HG02870 (cell line): Measurements from ENCODE around the gene GRID1.

Experiments used
- ATAC-seq: cut with Tn5 transposase; IDR thresholded peaks from one replicate; pipeline ENCODE4 v1.9.1; 2021; ENCODE audit warnings: mild to moderate bottlenecking, moderate library complexity; ENCODE audit not compliant: unreplicated experiment

The GRID1 gene

DNA sequence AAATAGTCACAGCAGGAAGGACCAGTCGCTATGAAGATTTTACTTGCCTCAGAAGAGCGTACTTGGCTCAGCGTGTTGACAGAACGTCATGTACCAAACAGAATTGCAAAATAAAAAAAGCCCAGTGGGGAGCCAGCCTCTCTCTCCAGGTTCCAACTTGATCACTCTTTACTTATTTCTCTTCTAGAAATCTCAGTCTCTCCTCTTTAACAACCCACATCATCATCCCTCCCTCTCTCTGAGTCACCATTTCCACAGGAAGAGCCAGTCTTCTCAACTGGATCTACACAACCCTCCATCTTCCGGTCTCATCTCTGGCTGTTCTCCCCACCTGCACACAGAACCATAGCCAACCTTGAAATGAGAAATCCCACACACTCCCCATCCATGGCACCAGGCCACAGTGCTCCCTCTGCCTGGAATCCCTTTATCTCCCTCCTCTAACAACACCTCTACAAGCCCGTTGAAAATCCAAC is 718.3 kb downstream of the GRID1 start:
- ATAC-seq, result no peak

DNA sequence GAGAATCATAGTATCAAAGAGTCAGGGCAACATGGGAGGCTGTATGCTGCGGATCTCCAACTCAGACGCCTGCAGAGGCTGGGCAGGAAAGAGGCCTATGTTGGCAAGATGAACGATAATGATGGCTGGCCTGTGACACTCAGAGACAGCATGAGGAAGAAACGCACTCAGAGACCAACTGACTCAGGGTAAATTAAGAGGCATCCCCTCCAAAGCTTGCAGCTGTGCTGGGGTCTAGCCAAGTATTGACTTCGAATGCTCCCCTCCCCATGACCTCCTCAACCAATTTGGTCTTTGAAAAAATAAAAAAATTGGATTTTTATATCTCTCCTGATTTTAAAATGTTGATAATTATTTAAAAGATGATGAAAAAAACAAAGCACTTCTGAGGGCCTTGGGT is 718.9 kb downstream of the GRID1 start:
- ATAC-seq, result no peak

DNA sequence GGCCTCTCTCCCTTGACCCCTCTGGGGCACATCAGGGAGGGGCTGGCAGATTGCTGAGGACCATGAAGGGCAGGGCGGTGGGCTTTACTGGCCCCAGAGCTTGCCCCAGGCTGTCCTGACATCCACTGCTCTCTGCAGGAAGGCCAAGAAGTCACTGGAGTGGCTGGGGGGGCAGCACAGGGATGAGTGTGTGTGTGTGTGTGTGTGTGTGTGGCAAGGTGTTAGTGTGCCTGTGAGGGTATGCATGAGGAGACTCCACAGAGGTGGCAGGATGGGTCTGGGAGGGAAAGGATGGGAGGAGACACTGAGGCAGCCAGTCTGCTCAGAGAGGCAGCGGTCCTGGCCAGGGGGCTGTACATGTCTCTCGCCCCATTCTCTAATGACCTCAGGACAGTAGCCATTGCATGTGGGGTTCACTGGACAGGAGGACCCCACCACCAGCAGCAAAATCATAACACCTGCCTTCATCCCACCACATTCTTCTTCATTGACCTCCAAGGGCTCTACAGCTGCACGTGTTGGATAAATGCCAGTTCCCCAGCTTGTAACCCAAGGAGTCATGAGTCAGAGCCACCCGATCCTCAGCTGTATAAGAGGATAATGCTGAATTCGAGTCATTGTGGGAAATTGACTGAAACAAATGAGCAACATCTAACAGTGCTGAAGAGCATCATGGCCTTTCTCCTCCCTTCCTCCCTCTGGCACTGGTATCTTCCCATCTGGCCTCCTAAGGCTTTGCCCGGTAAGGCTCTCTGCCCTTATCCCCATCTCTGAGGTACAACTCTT is 720.5 kb downstream of the GRID1 start:
- no peak for ATAC-seq

DNA sequence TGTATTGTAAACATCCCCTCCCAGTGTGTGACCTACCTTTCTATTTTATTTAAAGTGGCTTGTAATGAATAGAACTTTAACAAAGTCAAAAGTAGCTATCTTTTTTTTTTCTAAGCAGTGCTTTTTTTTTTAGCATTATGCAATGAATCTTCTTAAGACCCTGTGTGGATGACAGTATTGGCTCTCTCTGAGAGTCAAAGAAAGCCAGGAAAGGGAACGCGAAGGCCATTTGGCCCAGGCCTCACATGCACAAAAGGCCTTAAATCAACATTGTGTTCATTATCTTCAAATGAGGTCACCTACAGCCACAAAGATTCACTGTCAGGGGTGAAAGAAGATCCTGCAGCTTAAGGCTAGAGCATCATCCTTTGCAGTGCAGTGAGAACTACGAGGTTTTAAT is 721.5 kb downstream of the GRID1 start:
- no peak for ATAC-seq

DNA sequence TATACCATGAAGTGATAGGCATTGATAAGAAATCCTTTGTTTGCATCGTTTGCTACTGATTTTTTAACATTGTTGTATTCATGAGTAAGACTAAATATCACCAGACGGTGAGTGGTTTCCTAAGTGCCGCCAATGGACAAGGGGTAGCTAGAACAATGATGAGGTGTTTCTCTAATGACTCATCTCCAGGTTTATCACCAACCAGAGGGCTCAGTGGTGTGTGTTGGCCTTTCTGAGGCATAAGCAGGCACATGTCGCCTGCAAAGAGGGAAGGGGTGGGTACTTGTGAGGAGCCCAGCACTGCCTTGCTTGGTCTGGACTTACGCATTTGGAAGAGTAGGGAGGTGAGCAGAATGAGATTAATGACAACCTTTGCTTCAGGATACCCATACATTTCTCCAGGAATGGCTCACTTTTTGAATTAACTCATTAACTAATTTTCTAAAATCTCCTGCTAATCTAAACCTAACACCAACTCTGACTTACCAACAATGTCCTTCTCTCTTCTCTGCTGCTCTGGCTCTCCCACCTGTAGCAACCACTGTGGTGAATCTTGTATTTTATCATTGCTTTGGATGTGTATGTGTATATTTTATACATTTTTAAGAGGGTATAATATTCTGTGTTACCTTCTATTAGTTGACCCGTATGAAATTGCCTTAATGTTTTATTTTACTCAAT is 722.6 kb downstream of the GRID1 start:
- no peak for ATAC-seq

DNA sequence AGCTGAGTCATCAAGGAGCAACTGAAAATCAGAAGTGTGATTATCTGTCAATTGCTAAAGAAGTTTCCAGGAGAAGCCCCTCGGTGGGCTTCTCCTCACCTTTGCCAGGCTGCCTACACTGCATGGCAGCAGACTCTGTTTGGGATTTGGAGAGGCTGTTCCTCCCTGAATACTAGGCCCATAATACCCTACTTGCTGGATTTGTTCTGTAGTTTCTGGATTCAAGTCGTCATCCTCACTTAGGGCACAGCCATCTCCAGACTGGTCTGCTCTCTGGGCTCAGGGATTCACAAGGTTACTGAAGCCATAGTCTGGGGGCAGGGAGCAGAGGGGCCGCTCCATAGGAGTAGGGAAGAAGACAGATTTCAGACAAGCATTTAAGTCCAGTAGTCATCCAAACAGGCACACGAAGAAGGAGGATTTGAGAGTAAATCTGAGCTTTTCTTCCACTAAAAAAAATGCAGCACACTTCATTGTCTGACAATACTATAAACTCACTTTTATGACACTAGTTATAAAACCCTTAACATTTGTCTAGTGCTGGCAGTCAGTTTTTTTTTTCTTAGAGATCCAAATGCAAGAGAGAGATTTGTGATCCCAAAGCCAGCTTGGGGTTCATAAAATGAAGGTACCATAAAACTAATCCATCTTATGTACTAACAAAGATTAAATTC is 723.3 kb downstream of the GRID1 start:
- ATAC-seq, result no peak

DNA sequence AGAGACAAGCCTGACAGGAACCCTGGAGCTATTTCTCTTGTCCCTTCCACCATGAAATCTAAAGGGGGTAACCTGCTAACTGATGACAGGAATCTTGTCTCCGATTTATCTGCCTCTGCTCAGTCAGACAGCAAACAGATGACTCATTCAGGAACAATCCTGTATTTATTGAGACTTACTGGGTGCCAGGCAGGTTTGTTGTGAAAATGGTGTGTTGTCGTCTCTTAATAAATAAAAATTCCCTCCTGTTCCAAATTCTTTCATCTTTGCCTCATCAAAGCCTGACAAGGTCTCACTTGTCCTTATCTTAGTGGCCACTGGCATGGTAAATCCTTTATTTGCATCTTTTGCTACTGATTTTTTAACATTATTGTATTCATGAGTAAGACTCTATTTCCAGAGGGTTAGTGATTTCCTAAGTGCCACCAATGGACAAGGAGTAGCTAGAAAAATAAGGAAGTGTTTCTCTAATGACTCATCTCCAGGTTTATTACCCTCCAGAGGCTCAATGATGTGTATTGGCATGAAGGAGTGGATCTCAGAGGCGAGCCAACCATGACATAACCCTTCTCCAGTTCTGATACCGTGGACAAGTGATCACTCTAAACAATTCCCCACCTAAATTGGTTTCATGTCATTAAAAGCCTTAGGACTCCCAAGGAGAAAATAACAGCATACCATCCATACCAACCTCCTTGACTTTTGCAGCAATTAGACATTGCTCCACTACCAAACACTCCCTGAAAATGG is 724.0 kb downstream of the GRID1 start:
- ATAC-seq, result no peak

DNA sequence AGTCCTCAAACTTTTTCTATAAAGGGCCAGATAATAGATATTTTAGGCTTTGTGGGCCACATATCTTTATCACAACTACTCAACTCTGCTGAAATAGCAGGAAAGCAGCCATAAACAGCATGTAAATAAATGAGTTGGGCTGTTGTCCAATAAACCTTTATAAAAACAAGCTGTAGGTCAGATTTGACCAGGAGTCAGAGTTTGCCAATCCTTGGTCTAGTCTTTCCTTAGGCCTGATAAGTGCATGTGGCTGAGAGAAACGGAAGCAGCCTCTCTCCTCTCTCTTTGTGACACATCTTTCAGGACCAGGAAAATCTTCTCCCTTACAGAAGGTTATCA is 724.5 kb downstream of the GRID1 start:
- ATAC-seq, result no peak

DNA sequence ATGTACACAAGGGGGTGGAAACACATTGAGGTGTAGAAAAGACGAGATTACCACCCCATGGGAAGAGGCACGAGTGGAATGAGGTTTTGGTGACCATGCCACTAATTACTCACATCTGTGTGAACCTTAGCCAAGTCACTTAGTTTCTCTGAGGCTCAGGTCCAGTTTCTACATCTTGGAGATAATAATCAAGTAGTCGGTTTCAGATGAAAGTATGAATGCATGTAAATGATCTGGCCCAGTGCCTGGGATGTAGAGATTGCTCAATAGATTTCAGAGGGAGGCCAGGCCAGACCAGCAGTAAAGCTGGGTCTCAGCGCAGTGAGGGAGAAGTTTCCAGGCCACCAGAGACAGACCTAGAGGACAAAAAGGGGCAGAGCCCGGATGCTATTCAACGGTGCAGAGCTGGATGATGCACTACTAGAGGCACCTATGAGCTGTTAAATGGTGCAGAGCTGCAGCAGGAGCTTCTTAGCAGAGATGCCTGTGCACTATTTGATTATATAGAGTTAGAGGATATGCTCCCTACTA is 725.1 kb downstream of the GRID1 start:
- no peak for ATAC-seq

DNA sequence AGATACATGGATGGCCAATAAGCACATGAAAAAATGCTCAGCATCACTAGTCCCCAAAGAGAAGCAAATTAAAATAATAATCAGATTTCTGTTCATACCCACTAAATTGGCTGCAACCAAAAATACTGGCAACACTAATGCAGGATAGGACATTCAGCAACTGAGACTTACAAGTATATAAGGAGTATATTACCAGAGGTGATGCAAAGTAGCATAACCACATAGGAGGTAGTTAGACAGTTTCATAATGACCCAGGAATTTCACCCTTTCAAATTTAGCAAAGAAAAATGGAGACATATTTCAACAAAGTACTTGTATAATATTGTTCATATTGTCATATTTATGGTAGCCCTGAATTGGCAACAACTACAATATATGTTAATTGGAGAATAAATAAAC is 727.8 kb downstream of the GRID1 start:
- peak; percentile 63 for ATAC-seq

DNA sequence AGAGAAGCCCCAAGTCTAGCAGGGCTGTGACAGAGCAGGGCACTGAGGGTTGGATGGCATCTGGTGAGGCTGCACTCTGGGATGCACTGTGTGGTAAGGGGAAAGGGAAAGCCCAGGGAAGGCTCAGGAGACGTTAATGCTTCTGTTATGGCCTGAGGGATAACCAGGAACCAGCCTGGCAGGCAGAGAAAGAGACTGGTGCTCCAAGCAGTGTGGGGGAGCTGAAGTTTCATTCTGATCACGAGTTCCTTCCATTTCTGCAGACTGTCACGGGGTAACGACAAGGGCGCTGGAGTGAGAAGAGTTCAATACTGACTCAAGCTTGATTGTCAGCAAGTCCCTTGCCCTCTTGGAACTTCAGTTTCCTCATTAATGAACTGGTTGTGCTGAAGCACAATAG is 730.9 kb downstream of the GRID1 start:
- no peak for ATAC-seq

DNA sequence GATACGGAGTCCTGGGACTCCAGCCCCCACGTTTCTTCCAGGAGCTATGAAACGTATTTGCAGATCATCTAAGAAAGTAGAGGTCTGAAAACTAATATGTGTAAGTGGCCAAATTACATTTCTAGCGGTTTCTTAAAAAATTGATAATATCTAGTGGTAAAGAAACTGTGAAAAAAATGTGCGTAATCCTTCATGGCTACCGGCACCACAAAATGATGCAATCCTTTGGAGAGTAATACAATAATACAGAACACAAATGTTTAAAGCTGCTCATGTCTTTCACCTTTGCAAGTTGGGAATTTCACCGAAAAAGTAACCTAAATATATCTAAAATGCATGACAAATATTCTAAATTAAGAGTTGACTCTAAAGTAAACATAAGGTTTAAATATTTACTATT is 742.1 kb downstream of the GRID1 start:
- no peak for ATAC-seq

DNA sequence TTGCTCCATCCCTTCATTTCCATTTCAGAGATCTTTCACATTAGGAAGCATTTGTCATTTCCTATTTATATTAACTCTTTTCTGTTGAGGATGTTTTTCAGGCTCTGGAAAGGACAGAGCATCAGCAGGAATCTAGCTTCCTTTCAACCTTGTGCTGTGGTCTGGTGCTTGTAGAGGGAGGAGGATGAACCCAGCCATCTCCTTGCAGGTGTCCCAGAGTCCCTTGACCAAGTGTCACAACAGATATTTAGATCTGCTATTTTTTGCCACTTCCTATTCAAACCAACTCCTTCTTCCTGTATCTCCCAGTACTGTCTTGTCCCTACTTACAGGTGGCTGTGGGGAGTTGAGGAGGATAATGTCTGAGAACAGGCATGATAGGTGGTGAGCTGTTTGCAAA is 742.8 kb downstream of the GRID1 start:
- no peak for ATAC-seq

DNA sequence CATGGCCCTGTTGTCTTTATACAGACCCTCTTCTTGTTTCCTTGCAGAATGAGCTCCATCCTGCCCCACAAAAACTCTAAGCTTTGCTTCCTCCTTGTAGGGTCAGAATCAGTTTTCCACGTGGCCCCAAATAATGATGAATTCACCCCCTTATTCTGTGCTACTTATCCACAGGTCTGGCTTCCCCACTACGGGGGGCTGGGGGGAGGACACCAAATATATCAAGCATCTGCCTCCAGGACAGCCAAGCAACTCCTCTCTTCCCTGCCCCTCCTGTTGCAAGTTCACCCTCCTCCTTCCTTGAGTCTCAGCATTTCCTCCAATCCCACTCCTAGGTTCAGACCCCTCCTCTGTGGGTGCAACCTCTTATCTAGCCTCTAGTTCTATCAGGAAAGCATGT is 743.3 kb downstream of the GRID1 start:
- ATAC-seq, result no peak

DNA sequence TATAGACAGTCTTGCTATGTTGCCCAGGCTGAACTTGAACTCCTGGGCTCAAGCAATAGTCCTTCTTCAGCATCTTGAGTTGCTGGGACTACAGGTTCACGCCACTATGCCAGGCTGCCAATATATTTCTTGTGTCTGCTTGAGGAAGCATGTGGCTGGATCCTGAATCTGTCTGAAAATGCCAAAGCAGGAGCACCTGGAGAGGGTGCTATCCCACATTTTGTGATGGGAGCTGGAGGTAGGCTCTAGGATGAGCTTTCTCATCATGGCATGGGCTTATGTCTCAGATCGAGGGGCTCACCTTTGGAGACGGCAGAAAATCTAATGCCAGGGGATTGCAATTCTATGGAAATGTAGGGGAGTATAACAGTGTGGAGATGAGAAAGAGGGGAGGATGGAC is 744.2 kb downstream of the GRID1 start:
- no peak for ATAC-seq

DNA sequence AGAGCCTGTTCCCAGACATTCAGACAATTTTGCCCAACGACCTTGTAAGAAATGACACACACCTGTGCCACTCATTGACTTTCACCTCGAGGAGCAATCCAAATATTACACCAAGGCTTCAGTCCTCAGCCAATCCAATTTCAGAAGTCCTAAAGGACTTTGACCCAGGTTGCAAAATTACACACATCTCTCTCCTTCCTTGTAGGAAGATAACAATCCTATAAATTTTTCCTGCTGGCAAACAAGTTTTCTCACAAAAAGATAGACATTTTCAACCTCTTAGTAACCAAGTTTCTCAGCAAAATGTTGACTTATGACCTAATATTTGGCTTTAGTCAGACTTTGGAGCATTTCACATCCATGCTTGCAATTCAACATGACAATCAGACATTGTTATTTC is 745.0 kb downstream of the GRID1 start:
- ATAC-seq, result no peak

DNA sequence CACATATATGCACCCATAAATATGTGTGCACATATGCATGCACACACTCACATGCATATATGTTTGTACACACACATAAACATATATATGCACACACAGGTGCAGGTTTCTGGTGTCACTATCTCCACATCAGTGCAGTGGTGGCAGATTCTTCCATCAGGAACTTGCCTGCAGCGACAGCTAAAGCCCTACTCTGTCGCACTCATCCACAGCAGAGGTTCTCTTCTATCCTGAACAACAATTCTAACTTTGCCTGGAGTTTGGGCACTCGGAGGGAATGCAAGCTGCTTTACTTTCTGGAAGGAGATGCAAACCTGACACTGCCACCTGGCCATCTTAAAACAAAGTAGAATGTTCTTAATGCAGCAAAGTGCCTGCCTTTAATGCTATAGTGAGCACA is 745.8 kb downstream of the GRID1 start:
- ATAC-seq, result no peak

DNA sequence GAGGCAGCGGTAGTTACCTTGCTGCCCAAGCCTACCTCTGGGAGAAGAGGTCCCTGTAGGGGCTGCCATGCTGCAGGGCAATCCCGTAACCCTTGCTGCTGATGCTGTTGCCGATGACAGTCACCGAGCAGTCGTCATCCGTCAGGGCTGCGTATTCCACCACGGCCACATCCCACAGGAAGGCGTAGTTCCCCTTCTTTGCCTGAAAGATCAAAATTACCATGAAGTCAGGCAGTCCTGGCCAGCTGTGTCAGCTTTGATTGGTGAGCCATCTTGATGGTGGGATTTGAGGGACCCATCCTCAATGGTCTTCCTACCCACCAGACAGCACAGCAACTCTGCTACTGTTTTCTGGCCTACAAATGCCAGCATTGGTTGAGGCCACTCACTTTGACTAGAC is 746.8 kb downstream of the GRID1 start:
- no peak for ATAC-seq

DNA sequence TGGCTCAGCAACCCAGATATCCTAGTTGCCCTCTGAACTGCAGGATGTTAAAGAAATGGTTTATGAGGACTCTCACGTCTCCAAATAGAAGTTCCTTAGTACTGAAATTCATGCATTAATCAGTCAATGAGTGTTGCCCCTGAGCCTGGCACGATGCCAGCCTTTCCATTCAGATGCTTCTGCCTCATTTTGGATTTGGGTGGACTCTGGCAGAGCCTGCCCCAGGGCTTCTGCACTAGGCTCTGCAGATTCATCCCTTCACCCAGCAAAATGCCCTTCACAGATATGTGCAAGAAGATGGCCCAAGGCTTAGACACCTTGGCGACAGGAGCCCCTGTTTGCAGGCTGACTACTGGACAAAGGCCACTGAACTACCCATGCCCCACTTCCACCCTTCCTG is 747.8 kb downstream of the GRID1 start:
- ATAC-seq, result no peak

DNA sequence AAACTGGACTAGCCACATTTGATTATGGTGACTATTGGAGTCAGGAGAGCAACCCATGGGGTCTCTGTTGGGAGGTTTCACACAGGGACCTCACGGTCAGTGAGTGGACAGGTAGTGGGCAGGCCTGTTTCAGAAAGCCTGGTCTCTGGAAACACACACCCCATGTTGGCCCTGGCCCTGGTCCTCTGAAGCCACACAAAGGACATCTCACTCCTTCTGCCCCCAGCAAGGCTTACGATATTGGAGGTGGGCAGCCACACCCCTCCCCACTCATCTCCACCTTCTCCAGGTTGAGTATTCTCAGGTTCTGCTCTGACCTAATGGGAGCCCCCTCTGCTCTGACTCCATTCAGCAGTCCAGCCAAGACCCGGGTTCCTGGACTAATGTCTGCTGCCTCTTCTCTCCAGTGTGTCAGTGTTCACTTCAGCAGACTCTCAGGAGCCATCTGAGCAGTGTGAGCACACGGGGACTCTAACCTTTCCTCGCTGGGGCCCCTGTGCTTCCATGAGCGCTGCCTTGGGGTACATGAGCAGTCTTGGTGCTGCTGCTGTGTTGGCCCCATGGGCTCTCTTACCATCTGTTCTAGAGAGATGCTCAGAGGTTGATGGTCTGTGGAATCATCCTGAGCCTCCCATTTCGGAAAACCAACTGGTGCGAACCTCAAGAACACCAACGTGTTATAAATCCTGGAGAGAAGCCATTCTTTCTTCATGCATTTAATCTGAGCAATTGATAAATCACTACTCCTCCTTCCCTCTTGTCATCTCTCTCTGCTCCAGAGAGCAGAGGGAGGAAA is 748.6 kb downstream of the GRID1 start:
- ATAC-seq, result no peak
